OCI-LY7 (cell line): ENCODE results near the gene TRIM14. TPM values are rescaled to one million over a fixed set of nuclear protein-coding genes. Genes with fewer than 3 reads are reported as not detected.

Experiments
- BruUV-seq: library from RNA; stranded (reverse); fragments of 400-500 nt; replicated peaks from 2 replicates; lab custom pipeline; 2021; lab: Mats Ljungman, UMichigan
- CTCF ChIA-PET: fragments of 300-600 bp; sonication (Branson Sonifier 250); formaldehyde crosslinking; loops from one replicate; lab custom pipeline; 2022; ENCODE audit warnings: antibody characterized with exemption; ENCODE audit not compliant: unreplicated experiment; lab: Charles Lee
- POLR2A ChIA-PET: fragments of 300-600 bp; sonication (Branson Sonifier 250); formaldehyde crosslinking; loops from one replicate; lab custom pipeline; 2022; ENCODE audit warnings: antibody characterized with exemption; lab: Charles Lee
- DNase-seq: peaks from one replicate; pipeline ENCODE4 v3.0.0-alpha.2; 2015; ENCODE audit warnings: low spot score
- H2AFZ ChIP-seq: fragments of 200-600 bp; sonication (generic), shearing (Covaris generic); 2 replicates; pipeline ENCODE4 v1.6.1; 2014; ENCODE audit warnings: mild to moderate bottlenecking, antibody characterized with exemption, low read length, moderate library complexity
- H3K27ac ChIP-seq: fragments of 200-600 bp; sonication (generic); 2 replicates; pipeline ENCODE4 v1.5.1; 2014; ENCODE audit warnings: mixed run types, low read depth, mild to moderate bottlenecking, moderate library complexity, low read length, inconsistent platforms; ENCODE audit not compliant: poor library complexity, severe bottlenecking
- H3K36me3 ChIP-seq: fragments of 200-600 bp; sonication (generic); 2 replicates; pipeline ENCODE4 v1.6.1; 2014; ENCODE audit warnings: mild to moderate bottlenecking, antibody characterized with exemption, low read length, moderate library complexity, mixed read lengths; ENCODE audit not compliant: insufficient read depth
- H3K4me1 ChIP-seq: fragments of 200-600 bp; sonication (generic); 2 replicates; pipeline ENCODE4 v1.5.1; 2014; ENCODE audit warnings: mild to moderate bottlenecking, low read length; ENCODE audit not compliant: insufficient read depth, poor library complexity, severe bottlenecking
- H3K4me2 ChIP-seq: fragments of 200-600 bp; sonication (generic); 2 replicates; pipeline ENCODE4 v1.6.1; 2014; ENCODE audit warnings: mild to moderate bottlenecking, low read length
- H3K4me3 ChIP-seq: fragments of 200-600 bp; sonication (generic); 2 replicates; pipeline ENCODE4 v1.5.1; 2014; ENCODE audit warnings: mild to moderate bottlenecking, low read depth, low read length; ENCODE audit not compliant: poor library complexity, severe bottlenecking
- H3K79me2 ChIP-seq: fragments of 200-600 bp; sonication (generic); 2 replicates; pipeline ENCODE4 v1.6.1; 2016; ENCODE audit warnings: low read depth, mild to moderate bottlenecking, low read length, moderate library complexity, mixed read lengths; ENCODE audit not compliant: insufficient read depth
- H3K9me2 ChIP-seq: fragments of 200-600 bp; sonication (generic); 2 replicates; pipeline ENCODE4 v1.6.1; 2016; ENCODE audit warnings: mild to moderate bottlenecking, low read length, mixed read lengths; ENCODE audit not compliant: insufficient read depth
- H3K9me3 ChIP-seq: fragments of 200-600 bp; sonication (generic); 2 replicates; pipeline ENCODE4 v1.6.1; 2014; ENCODE audit warnings: mild to moderate bottlenecking, mixed run types, low read length, mixed read lengths
- H4K20me1 ChIP-seq: fragments of 200-600 bp; sonication (generic); 2 replicates; pipeline ENCODE4 v1.6.1; 2014; ENCODE audit warnings: mild to moderate bottlenecking, antibody characterized with exemption, low read length, moderate library complexity, mixed read lengths; ENCODE audit not compliant: insufficient read depth
- EZH2phosphoT487 ChIP-seq: fragments of 200-600 bp; sonication (generic); IDR thresholded peaks from 2 replicates; pipeline ENCODE4 v1.6.1; 2018; ENCODE audit warnings: low read depth, borderline replicate concordance, mild to moderate bottlenecking, mixed run types, antibody characterized with exemption, low read length, moderate library complexity, mixed read lengths
- intact Hi-C: fragments of 100-400 bp; cut with micrococcal nuclease; formaldehyde crosslinking; loops from one replicate; pipeline ENCODE4 v1.10.0; 2022; ENCODE audit not compliant: unreplicated experiment
- total RNA-seq, 2 experiments: library from RNA; depleted of rRNA in 1 of 2; stranded (reverse); fragments of >200 nt in 1 of 2; shearing (Covaris generic) in 1 of 2; gene quantifications; 2 replicates each; pipeline ENCODE4 v1.2.3, GENCODE V29; 2014 to 2022
- TF ChIP-seq, protein P1 (sequence below): fragments of 200-600 bp; sonication (generic); conservative IDR thresholded peaks from 2 replicates; pipeline ENCODE4 v1.5.1; 2014; ENCODE audit warnings: mild to moderate bottlenecking, antibody characterized with exemption, low read length, moderate library complexity, mixed read lengths

Gene TRIM14
- total RNA-seq, 2 experiments from 2014 or later: 21.4 to 26.0 TPM

DNA sequence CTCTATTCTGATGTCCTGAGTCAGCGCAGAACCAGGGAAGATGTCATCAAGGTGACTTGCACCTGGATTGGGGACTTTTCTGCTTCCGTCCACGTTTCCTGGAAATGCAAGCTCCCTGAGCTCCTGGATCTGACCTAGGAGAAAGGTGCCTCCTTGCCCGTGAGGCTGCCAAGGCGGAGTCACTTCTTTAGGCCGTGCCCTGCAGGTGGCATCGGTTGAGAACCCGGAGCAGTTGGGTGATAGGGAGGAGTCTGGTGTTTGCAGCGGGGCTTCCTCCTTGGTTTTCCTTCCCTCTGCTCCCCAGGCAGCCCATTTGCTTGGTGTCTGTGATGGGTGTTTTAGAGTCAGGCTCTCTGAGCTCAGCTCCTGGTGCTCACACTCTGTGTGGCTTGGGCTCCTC, 47.3 kb downstream of the TRIM14 start:
- Histone ChIP-seq H2AFZ (no peak overlapping the region), H3K79me2 (no peaks in the 10 kb centered on the region), H3K4me3 (no peak overlapping the region), H3K9me2 (no peaks in the 10 kb centered on the region), H3K4me2 (no peak overlapping the region), H3K9me3 (no peaks in the 10 kb centered on the region), H3K4me1 (peaks cover 17% of the 10 kb centered on the region), H3K27ac (no peak overlapping the region), H4K20me1 (no peaks in the 10 kb centered on the region), H3K36me3 (peaks cover 27% of the 10 kb centered on the region)
- DNase-seq: no peak
- intact Hi-C loops: loop anchor here (5.0 kb wide), 1 partner anchor 61 kb away; no protein-coding TSS in a partner anchor
- POLR2A ChIA-PET: interaction anchor here (0.6 to 1.2 kb wide), 2 partner anchors 27 to 105 kb away, joined by 3 to 6 read pairs; no protein-coding TSS in a partner anchor
- TF ChIP-seq EZH2phosphoT487: no peak
- TF ChIP-seq, protein P1, sequence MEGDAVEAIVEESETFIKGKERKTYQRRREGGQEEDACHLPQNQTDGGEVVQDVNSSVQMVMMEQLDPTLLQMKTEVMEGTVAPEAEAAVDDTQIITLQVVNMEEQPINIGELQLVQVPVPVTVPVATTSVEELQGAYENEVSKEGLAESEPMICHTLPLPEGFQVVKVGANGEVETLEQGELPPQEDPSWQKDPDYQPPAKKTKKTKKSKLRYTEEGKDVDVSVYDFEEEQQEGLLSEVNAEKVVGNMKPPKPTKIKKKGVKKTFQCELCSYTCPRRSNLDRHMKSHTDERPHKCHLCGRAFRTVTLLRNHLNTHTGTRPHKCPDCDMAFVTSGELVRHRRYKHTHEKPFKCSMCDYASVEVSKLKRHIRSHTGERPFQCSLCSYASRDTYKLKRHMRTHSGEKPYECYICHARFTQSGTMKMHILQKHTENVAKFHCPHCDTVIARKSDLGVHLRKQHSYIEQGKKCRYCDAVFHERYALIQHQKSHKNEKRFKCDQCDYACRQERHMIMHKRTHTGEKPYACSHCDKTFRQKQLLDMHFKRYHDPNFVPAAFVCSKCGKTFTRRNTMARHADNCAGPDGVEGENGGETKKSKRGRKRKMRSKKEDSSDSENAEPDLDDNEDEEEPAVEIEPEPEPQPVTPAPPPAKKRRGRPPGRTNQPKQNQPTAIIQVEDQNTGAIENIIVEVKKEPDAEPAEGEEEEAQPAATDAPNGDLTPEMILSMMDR: no peak
- no TSS peak for BruUV-seq
- CTCF ChIA-PET: interaction anchor here (0.6 to 0.9 kb wide), 2 partner anchors 19 to 184 kb away, joined by 4 read pairs; no protein-coding TSS in a partner anchor

DNA sequence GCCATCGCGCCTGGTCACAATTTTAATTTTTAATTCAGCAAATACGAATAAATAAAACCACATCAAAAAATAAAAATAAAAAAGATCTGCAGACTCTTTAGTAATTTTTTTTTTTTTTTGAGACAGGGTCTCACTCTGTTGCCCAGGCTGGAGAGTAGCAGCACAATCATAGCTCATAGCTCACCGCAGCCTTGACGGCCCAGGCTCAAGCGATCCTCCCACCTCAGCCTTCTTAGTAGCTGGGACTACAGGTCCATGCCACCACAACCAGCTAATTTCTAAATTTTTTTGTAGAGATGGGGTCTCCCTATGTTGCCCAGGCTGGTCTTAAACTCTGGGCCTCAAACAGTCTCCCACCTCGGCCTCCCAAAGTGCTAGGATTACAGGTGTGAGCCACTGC, 48.3 kb downstream of the TRIM14 start:
- Histone ChIP-seq H2AFZ (no peak overlapping the region), H3K4me2 (no peak overlapping the region), H3K9me2 (no peaks in the 10 kb centered on the region), H3K4me3 (no peak overlapping the region), H3K4me1 (peaks cover 13% of the 10 kb centered on the region), H3K27ac (no peak overlapping the region), H3K9me3 (no peaks in the 10 kb centered on the region), H3K36me3 (peaks cover 34% of the 10 kb centered on the region), H4K20me1 (no peaks in the 10 kb centered on the region), H3K79me2 (no peaks in the 10 kb centered on the region)
- ChIA-PET POLR2A (interaction anchor here (1.2 kb wide), 1 partner anchor 104 kb away, joined by 3 read pairs; no protein-coding TSS in a partner anchor), CTCF (no interaction called here)
- BruUV-seq: no TSS peak
- TF ChIP-seq EZH2phosphoT487: no peak
- TF ChIP-seq, protein P1: no peak
- intact Hi-C loops: loop anchor here (5.0 kb wide), 1 partner anchor 62 kb away; no protein-coding TSS in a partner anchor
- DNase-seq: no peak

DNA sequence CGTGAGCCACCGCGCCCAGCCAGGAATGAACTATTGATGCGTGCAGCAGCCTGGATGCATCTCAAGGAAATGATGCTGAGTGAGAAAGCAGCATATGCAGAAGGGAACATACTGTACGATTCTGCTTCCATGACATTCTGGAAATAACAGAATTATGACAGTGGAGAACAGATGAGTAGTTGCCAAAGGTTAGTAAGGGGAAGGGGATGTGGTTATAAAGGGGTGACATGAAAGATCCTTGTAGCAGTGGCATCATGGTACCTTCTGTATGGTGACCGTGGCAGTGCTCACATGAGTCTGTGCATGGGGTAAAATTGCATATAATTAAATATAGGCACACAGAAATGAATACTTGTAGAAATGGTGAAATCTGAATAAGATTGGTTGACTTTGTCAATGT, 49.5 kb downstream of the TRIM14 start:
- TF ChIP-seq EZH2phosphoT487: no peak
- TF ChIP-seq, protein P1: no peak
- Histone ChIP-seq H4K20me1 (no peaks in the 10 kb centered on the region), H2AFZ (no peak overlapping the region), H3K27ac (no peak overlapping the region), H3K79me2 (no peaks in the 10 kb centered on the region), H3K9me2 (no peaks in the 10 kb centered on the region), H3K4me2 (no peak overlapping the region), H3K4me3 (no peak overlapping the region), H3K36me3 (peaks cover 41% of the 10 kb centered on the region), H3K9me3 (no peaks in the 10 kb centered on the region), H3K4me1 (peaks cover 4% of the 10 kb centered on the region)
- no TSS peak for BruUV-seq
- intact Hi-C loops: no loop called here
- ChIA-PET CTCF (no interaction called here), POLR2A (no interaction called here)
- DNase-seq: no peak
